Uterus (tissue), 4 donors: ENCODE measurements around the gene KANSL1. TPM values are rescaled to one million over a fixed set of nuclear protein-coding genes. Genes with fewer than 3 reads are reported as not detected.

Source experiments
- DNase-seq, 2 donors: peaks; one replicate each; pipeline ENCODE4 v3.0.0-alpha.2; 2019 to 2020
- H3K27ac ChIP-seq, 2 donors: fragments of 200-600 bp; sonication (generic); 1 replicate in 1 of 2; 2 replicates in 1 of 2; pipeline ENCODE4 v1.5.1; 2016 to 2018
- H3K27me3 ChIP-seq, 2 donors: fragments of 200-600 bp; sonication (generic); one replicate each; pipeline ENCODE4 v1.5.1; 2018 to 2019; ENCODE audit warnings: control low read depth in 1 of 2
- H3K36me3 ChIP-seq, 2 donors: fragments of 200-600 bp; sonication (generic); one replicate each; pipeline ENCODE4 v1.5.1; 2019; ENCODE audit warnings: control low read depth in 1 of 2
- H3K4me1 ChIP-seq, 2 donors: fragments of 200-600 bp; sonication (generic); one replicate each; pipeline ENCODE4 v1.5.1; 2018 to 2019; ENCODE audit warnings: control low read depth in 1 of 2
- H3K4me3 ChIP-seq, 2 donors: fragments of 200-600 bp; sonication (generic); 1 replicate in 1 of 2; 2 replicates in 1 of 2; pipeline ENCODE4 v1.5.1; 2018 to 2019; ENCODE audit warnings: mild to moderate bottlenecking in 1 of 2
- H3K9me3 ChIP-seq, 2 donors: fragments of 200-600 bp; sonication (generic); one replicate each; pipeline ENCODE4 v1.5.1; 2019; ENCODE audit warnings: control low read depth in 1 of 2
- POLR2A ChIP-seq, 2 donors: fragments of 450-650 bp; IDR thresholded peaks; one replicate each; pipeline ENCODE4 v1.6.1; 2016; ENCODE audit warnings: antibody characterized with exemption in 2 of 2, mild to moderate bottlenecking in 1 of 2, moderate library complexity in 1 of 2
- intact Hi-C: fragments of 100-400 bp; cut with DNase I; formaldehyde crosslinking; loops from one replicate; pipeline ENCODE4 v1.15.1; 2023; ENCODE audit warnings: low total_unique reads
- total RNA-seq, 4 donors: library from RNA; depleted of rRNA in 3 of 4; stranded (reverse); fragments of >200 nt in 3 of 4; gene quantifications; one replicate each; pipeline versions ENCODE4 v1.1.0 to v1.2.4, GENCODE V29; 2014 to 2023
- TF ChIP-seq, protein P1 (sequence below), 4 experiments: fragments of 200-600 bp in 2 of 4; fragments of 450-650 bp in 2 of 4; sonication (generic) in 2 of 4; IDR thresholded peaks; one replicate each; pipeline ENCODE4 v1.5.1; 2016 to 2019; ENCODE audit warnings: antibody characterized with exemption in 4 of 4, mild to moderate bottlenecking in 2 of 4, moderate library complexity in 1 of 4
- donor health status: DM: yes; HTN: yes; CAD: no.

Gene KANSL1
- total RNA-seq, 4 donors from 2014 or later = 55.8 to 192 (median 146) TPM

DNA sequence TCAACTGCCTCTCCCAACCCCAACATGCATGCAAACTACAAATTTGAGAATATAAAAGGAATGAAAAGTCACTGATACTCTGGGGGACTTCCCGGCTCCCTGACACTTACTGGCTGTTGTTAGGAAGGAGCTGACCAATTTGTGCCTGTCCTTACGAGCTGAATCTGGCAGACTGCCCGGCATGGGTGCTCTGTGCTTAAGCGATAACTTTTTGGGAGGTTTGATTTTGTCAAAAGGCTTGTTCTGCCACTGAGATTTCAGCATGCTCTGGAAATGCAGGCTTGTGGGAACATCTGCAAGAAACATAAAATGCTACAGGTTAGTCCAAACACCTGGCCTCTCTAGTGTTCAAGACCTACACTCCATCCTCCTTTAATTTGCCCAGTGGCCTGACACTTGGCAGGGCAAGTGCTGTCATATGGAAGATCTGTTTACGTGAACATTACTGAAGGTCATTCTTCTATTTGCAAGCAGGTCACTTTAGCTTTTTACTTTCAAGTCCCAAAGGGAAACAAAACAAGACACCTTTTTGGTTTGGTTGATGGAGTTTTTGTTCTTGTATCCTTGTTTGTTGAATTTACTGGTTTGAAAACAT, 153.5 kb downstream of the KANSL1 start:
- no peak overlapping the region for H3K27ac ChIP-seq
- H3K27me3 ChIP-seq = no peaks in the 10 kb centered on the region
- DNase-seq = no peak
- no peaks in the 10 kb centered on the region for H3K9me3 ChIP-seq
- H3K4me1 ChIP-seq = no peaks in the 10 kb centered on the region
- no peak for TF ChIP-seq POLR2A (IDR thresholded peaks at IDR 0.05)
- TF ChIP-seq, protein P1, sequence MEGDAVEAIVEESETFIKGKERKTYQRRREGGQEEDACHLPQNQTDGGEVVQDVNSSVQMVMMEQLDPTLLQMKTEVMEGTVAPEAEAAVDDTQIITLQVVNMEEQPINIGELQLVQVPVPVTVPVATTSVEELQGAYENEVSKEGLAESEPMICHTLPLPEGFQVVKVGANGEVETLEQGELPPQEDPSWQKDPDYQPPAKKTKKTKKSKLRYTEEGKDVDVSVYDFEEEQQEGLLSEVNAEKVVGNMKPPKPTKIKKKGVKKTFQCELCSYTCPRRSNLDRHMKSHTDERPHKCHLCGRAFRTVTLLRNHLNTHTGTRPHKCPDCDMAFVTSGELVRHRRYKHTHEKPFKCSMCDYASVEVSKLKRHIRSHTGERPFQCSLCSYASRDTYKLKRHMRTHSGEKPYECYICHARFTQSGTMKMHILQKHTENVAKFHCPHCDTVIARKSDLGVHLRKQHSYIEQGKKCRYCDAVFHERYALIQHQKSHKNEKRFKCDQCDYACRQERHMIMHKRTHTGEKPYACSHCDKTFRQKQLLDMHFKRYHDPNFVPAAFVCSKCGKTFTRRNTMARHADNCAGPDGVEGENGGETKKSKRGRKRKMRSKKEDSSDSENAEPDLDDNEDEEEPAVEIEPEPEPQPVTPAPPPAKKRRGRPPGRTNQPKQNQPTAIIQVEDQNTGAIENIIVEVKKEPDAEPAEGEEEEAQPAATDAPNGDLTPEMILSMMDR (IDR thresholded peaks at IDR 0.05) = no peak
- intact Hi-C loops = no loop called here
- no peaks in the 10 kb centered on the region for H3K36me3 ChIP-seq
- H3K4me3 ChIP-seq = no peak overlapping the region

DNA sequence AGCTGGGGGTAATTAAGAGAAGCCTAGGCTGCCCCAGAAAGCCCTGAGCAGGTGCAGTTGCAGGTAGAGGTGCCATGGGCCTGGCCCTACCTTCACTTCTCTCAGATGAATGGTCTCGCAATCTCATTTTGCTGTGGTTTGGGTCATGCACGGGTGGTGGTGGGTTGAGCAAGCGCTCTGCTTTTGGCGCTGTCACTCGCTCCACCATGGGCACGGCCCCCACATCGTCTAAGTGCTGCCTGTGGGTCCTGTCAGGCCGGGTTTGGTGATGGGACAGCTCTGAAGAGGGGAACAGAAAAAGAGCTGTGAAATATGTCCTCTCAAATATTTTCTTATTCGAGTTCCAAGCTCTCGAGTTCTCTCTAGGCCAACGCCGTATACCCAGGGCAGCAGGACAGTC, 154.3 kb downstream of the KANSL1 start:
- no peaks in the 10 kb centered on the region for H3K36me3 ChIP-seq
- no peaks in the 10 kb centered on the region for H3K27me3 ChIP-seq
- no peak for TF ChIP-seq POLR2A (IDR thresholded peaks at IDR 0.05)
- TF ChIP-seq, protein P1 (IDR thresholded peaks at IDR 0.05) = no peak
- H3K9me3 ChIP-seq = no peaks in the 10 kb centered on the region
- no peak for DNase-seq
- no peak overlapping the region for H3K4me3 ChIP-seq
- no peaks in the 10 kb centered on the region for H3K4me1 ChIP-seq
- intact Hi-C loops = no loop called here
- no peak overlapping the region for H3K27ac ChIP-seq

DNA sequence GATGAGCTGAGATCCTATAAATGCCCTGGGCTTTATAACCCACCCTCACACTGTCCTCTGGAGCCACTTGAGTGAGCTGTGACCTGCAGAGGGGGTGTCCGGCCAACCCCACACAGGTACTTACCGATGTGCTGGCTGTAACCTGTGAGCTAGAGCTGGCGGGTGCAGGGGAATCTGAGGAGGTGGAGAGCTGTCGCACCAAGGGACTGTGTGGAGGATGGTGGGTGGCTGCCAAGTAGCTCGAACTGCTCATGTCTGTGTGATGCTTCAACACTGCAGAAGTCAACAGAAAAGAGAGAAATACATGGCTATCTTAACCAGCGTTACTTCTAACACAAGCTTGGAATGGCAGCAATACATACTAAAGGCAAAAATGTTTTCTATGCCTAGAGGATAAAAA, 154.8 kb downstream of the KANSL1 start:
- Histone ChIP-seq H3K27me3 (no peaks in the 10 kb centered on the region), H3K4me3 (no peak overlapping the region), H3K27ac (no peak overlapping the region), H3K4me1 (no peaks in the 10 kb centered on the region), H3K36me3 (no peaks in the 10 kb centered on the region), H3K9me3 (no peaks in the 10 kb centered on the region)
- TF ChIP-seq, protein P1 (IDR thresholded peaks at IDR 0.05) = no peak
- TF ChIP-seq POLR2A (IDR thresholded peaks at IDR 0.05) = no peak
- intact Hi-C loops = no loop called here
- no peak for DNase-seq

DNA sequence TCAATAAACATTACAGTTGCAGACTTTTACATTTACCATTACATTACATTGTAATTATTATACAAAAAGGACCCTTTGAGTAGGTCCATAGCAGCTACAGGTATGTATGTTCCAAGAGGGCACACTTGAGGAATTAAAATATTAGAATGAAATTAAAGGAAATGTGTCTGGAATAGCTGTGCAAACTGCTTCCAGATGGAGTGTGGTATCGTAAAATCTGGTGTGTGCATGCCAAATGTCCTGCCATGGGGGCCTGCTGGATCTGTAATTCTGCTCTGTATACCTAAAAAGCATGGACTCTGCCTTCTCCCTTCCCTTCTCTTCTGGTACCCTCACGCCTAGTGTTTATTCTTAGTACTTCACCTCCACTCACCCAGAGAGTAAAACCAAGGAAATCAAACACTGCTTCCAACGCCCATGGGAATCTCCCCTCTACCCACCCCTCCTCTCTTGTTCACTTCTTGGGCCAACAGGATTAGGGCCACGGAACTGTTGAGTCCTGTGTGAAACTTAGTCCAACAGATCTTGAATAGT, 155.4 kb downstream of the KANSL1 start:
- Histone ChIP-seq H3K9me3 (no peaks in the 10 kb centered on the region), H3K27ac (no peak overlapping the region), H3K36me3 (no peaks in the 10 kb centered on the region), H3K4me3 (no peak overlapping the region), H3K27me3 (no peaks in the 10 kb centered on the region), H3K4me1 (no peaks in the 10 kb centered on the region)
- TF ChIP-seq POLR2A (IDR thresholded peaks at IDR 0.05) = no peak
- TF ChIP-seq, protein P1 (IDR thresholded peaks at IDR 0.05) = no peak
- no peak for DNase-seq
- intact Hi-C loops = no loop called here

DNA sequence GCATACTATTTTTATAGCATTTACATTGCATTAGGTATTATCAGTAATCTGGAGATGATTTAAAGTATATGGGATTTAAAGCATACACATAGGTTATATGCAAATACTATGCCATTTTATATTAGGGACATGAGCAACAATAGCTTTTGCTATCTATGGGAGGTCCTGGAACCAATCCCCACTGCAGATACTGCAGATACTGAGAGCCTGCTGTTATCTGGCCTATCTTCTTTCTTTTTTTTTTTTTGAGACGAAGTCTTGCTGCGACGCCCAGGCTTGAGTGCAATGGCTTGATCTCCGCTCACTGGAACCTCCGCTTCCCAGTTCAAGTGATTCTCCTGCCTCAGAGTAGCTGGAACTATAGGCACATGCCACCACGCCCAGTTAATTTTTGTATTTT, 156.7 kb downstream of the KANSL1 start:
- DNase-seq = no peak
- no peaks in the 10 kb centered on the region for H3K9me3 ChIP-seq
- no peak overlapping the region for H3K4me3 ChIP-seq
- no peak overlapping the region for H3K27ac ChIP-seq
- TF ChIP-seq, protein P1 (IDR thresholded peaks at IDR 0.05) = no peak
- TF ChIP-seq POLR2A (IDR thresholded peaks at IDR 0.05) = no peak
- no peaks in the 10 kb centered on the region for H3K27me3 ChIP-seq
- intact Hi-C loops = no loop called here
- H3K4me1 ChIP-seq = no peaks in the 10 kb centered on the region
- no peaks in the 10 kb centered on the region for H3K36me3 ChIP-seq
